K562 (cell line): ENCODE data around the gene LIG3. TPM values are rescaled to one million over a fixed set of nuclear protein-coding genes. Genes with fewer than 3 reads are reported as not detected.

Source experiments
- ARID1B ChIP-seq: fragments of 450-650 bp; IDR thresholded peaks from 2 replicates; pipeline ENCODE4 v1.6.1; 2016; ENCODE audit warnings: antibody characterized with exemption, mild to moderate bottlenecking, inconsistent platforms
- FOS ChIP-seq: IDR thresholded peaks from 3 replicates; pipeline ENCODE4 v1.6.1; 2011; ENCODE audit not compliant: insufficient read length; ENCODE audit errors: extremely low read depth
- FOXA3 ChIP-seq, 2 experiments: fragments of 450-650 bp in 1 of 2; sonication (generic) in 1 of 2; formaldehyde crosslinking; IDR thresholded peaks in 1 of 2; conservative IDR thresholded peaks in 1 of 2; 2 replicates each; pipeline versions ENCODE4 v1.4.0 to v1.8.0; 2020 to 2022; ENCODE audit warnings: mild to moderate bottlenecking in 2 of 2, missing genetic modification reagents in 1 of 2
- GATA2 ChIP-seq: sonication (generic); formaldehyde crosslinking; IDR thresholded peaks from 2 replicates; pipeline ENCODE4 v1.4.0; 2020; ENCODE audit warnings: mild to moderate bottlenecking, missing genetic modification reagents
- RBFOX2 ChIP-seq: fragments of 200-400 bp; formaldehyde crosslinking; IDR thresholded peaks from 2 replicates; pipeline ENCODE4 v1.6.1; 2017; ENCODE audit warnings: low read depth, mild to moderate bottlenecking, low read length, moderate library complexity
- SAFB ChIP-seq: fragments of 200-400 bp; formaldehyde crosslinking; IDR thresholded peaks from 2 replicates; pipeline ENCODE4 v1.6.1; 2017; ENCODE audit warnings: low read depth, low read length, borderline replicate concordance
- SPI1 ChIP-seq: IDR thresholded peaks from 2 replicates; pipeline ENCODE4 v1.6.1; 2011; ENCODE audit warnings: low read depth, low read length, control low read depth, borderline replicate concordance
- TAF9B ChIP-seq: fragments of 450-650 bp; IDR thresholded peaks from 2 replicates; pipeline ENCODE4 v1.6.1; 2018; ENCODE audit warnings: mild to moderate bottlenecking; ENCODE audit not compliant: partially characterized antibody
- ZNF146 ChIP-seq: IDR thresholded peaks from one replicate; pipeline ENCODE4 v1.6.1; 2018; ENCODE audit warnings: missing compliant biosample characterization; ENCODE audit not compliant: unreplicated experiment
- ZNF175 ChIP-seq: fragments of 200-800 bp; sonication (Bioruptor generic); IDR thresholded peaks from 2 replicates; pipeline ENCODE4 v1.6.1; 2016; ENCODE audit warnings: low read depth, mild to moderate bottlenecking, missing genetic modification characterization, missing compliant biosample characterization
- ZNF280A ChIP-seq: fragments of 450-650 bp; IDR thresholded peaks from 2 replicates; pipeline ENCODE4 v1.6.1; 2018; ENCODE audit warnings: mild to moderate bottlenecking, low read depth; ENCODE audit not compliant: partially characterized antibody
- ZNF780A ChIP-seq: fragments of 250-450 bp; sonication (Bioruptor Pico); IDR thresholded peaks from 2 replicates; pipeline ENCODE4 v1.5.0; 2021; ENCODE audit warnings: mild to moderate bottlenecking
- polyA plus RNA-seq, 8 experiments: library from polyadenylated mRNA; depleted of rRNA in 4 of 8; stranded (reverse) in 5 of 8; unstranded in 3 of 8; fragments of >200 nt; fragmentation: Nextera tagmentation in 2 of 8; fragmentation: Illumina TruSeq in 1 of 8; extraction: Ambion mirVana in 2 of 8; extraction: Trizol in 1 of 8; gene quantifications; 2 replicates each; pipeline versions ENCODE4 v1.2.1 to v1.2.3, GENCODE V29; 2011 to 2014; ENCODE audit warnings: inconsistent platforms in 1 of 8, missing spikeins in 1 of 8
- total RNA-seq, 7 experiments: library from RNA; depleted of rRNA in 6 of 7; stranded (reverse); fragments of >200 nt in 6 of 7; fragmentation: Illumina TruSeq in 2 of 7; extraction: Trizol in 2 of 7; gene quantifications; 2 replicates each; pipeline versions ENCODE4 v1.2.1 to v1.2.3, GENCODE V29; 2011 to 2021; ENCODE audit warnings: low replicate concordance in 1 of 7
- TF ChIP-seq, protein P1 (sequence below): fragments of 150-350 bp; IDR thresholded peaks from 2 replicates; pipeline ENCODE4 v1.6.1; 2014; ENCODE audit warnings: low read depth, mild to moderate bottlenecking, low read length, borderline replicate concordance
- TF ChIP-seq, protein P2 (sequence below), 2 experiments: IDR thresholded peaks; 2 replicates each; pipeline ENCODE4 v1.6.1; 2011; ENCODE audit warnings: borderline replicate concordance in 1 of 2, control low read depth in 1 of 2, low read depth in 1 of 2, low read length in 1 of 2, mild to moderate bottlenecking in 1 of 2, mixed read lengths in 1 of 2, moderate library complexity in 1 of 2; ENCODE audit not compliant: insufficient read depth in 1 of 2, insufficient read length in 1 of 2, poor library complexity in 1 of 2, severe bottlenecking in 1 of 2; ENCODE audit errors: extremely low read depth in 1 of 2
- TF ChIP-seq, protein P3 (sequence below): sonication (generic); formaldehyde crosslinking; IDR thresholded peaks from 2 replicates; pipeline ENCODE4 v1.8.0; 2022; ENCODE audit warnings: mild to moderate bottlenecking, missing genetic modification reagents

LIG3 gene
- total and polyA plus RNA-seq, 9 of the 15 experiments (the other 6 are each of a cell fraction or from before 2014, with no cell fraction given) = 7.6 to 75.0 (median 43.0) TPM

- TF ChIP-seq FOS (no peak), ZNF280A (no peak), SAFB (no peak), TAF9B (peak; percentile 91), ARID1B (no peak), ZNF146 (CRISPR knock-in tag) (no peak), ZNF780A (CRISPR knock-in tag) (no peak), ZNF175 (CRISPR knock-in tag) (peak; percentile 26; the same call in 1 of the 2 replicates), SPI1 (0 out of 2 replicates have a peak, but pooled peaks have one; percentile 3), RBFOX2 (peak; percentile 99), GATA2 (CRISPR knock-in tag) (no peak), FOXA3 (CRISPR knock-in tag; conservative IDR thresholded peaks at IDR 0.05 in 1 of 2, IDR thresholded peaks at IDR 0.05 in 1 of 2) (no peak)
- TF ChIP-seq, protein P1, sequence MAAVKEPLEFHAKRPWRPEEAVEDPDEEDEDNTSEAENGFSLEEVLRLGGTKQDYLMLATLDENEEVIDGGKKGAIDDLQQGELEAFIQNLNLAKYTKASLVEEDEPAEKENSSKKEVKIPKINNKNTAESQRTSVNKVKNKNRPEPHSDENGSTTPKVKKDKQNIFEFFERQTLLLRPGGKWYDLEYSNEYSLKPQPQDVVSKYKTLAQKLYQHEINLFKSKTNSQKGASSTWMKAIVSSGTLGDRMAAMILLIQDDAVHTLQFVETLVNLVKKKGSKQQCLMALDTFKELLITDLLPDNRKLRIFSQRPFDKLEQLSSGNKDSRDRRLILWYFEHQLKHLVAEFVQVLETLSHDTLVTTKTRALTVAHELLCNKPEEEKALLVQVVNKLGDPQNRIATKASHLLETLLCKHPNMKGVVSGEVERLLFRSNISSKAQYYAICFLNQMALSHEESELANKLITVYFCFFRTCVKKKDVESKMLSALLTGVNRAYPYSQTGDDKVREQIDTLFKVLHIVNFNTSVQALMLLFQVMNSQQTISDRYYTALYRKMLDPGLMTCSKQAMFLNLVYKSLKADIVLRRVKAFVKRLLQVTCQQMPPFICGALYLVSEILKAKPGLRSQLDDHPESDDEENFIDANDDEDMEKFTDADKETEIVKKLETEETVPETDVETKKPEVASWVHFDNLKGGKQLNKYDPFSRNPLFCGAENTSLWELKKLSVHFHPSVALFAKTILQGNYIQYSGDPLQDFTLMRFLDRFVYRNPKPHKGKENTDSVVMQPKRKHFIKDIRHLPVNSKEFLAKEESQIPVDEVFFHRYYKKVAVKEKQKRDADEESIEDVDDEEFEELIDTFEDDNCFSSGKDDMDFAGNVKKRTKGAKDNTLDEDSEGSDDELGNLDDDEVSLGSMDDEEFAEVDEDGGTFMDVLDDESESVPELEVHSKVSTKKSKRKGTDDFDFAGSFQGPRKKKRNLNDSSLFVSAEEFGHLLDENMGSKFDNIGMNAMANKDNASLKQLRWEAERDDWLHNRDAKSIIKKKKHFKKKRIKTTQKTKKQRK = no peak
- TF ChIP-seq, protein P2, sequence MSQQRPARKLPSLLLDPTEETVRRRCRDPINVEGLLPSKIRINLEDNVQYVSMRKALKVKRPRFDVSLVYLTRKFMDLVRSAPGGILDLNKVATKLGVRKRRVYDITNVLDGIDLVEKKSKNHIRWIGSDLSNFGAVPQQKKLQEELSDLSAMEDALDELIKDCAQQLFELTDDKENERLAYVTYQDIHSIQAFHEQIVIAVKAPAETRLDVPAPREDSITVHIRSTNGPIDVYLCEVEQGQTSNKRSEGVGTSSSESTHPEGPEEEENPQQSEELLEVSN (IDR thresholded peaks at IDR 0.05; ENCODE audit: borderline replicate concordance in 1 of 2, extremely low read depth in 1 of 2, insufficient read depth in 1 of 2, insufficient read length in 1 of 2, low read depth in 1 of 2, low read length in 1 of 2, poor library complexity in 1 of 2, severe bottlenecking in 1 of 2) = peak; percentile 29 to 30
- TF ChIP-seq, protein P3, sequence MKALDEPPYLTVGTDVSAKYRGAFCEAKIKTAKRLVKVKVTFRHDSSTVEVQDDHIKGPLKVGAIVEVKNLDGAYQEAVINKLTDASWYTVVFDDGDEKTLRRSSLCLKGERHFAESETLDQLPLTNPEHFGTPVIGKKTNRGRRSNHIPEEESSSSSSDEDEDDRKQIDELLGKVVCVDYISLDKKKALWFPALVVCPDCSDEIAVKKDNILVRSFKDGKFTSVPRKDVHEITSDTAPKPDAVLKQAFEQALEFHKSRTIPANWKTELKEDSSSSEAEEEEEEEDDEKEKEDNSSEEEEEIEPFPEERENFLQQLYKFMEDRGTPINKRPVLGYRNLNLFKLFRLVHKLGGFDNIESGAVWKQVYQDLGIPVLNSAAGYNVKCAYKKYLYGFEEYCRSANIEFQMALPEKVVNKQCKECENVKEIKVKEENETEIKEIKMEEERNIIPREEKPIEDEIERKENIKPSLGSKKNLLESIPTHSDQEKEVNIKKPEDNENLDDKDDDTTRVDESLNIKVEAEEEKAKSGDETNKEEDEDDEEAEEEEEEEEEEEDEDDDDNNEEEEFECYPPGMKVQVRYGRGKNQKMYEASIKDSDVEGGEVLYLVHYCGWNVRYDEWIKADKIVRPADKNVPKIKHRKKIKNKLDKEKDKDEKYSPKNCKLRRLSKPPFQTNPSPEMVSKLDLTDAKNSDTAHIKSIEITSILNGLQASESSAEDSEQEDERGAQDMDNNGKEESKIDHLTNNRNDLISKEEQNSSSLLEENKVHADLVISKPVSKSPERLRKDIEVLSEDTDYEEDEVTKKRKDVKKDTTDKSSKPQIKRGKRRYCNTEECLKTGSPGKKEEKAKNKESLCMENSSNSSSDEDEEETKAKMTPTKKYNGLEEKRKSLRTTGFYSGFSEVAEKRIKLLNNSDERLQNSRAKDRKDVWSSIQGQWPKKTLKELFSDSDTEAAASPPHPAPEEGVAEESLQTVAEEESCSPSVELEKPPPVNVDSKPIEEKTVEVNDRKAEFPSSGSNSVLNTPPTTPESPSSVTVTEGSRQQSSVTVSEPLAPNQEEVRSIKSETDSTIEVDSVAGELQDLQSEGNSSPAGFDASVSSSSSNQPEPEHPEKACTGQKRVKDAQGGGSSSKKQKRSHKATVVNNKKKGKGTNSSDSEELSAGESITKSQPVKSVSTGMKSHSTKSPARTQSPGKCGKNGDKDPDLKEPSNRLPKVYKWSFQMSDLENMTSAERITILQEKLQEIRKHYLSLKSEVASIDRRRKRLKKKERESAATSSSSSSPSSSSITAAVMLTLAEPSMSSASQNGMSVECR = no peak
These were observed 19.0 kb upstream of the LIG3 start, which contains the start of the genes CCT6B and ZNF830 (continued) for GRCh38 chr17:34961093-34961911.
